DMS153 treated with DMSO at 0.1 percent for 48 hours (cell line): ENCODE measurements around the gene NOC2L.
A peak's percentile ranks its signal among the peaks of the same experiment; 100 is the strongest.

Source experiments
- DNase-seq: peaks from one replicate; lab custom pipeline; 2025; ENCODE audit not compliant: unreplicated experiment; lab: John Stamatoyannopoulos, UW

The NOC2L gene

GRCh38 chr1:943545-944340, 15.3 kb downstream of the NOC2L start:
- DNase-seq: no peak

- DNase-seq: no peak
These were observed 16.1 kb downstream of the NOC2L start for GRCh38 chr1:942864-943533.

- DNase-seq: no peak
These were observed 16.6 kb downstream of the NOC2L start for GRCh38 chr1:942411-942821.

DNA sequence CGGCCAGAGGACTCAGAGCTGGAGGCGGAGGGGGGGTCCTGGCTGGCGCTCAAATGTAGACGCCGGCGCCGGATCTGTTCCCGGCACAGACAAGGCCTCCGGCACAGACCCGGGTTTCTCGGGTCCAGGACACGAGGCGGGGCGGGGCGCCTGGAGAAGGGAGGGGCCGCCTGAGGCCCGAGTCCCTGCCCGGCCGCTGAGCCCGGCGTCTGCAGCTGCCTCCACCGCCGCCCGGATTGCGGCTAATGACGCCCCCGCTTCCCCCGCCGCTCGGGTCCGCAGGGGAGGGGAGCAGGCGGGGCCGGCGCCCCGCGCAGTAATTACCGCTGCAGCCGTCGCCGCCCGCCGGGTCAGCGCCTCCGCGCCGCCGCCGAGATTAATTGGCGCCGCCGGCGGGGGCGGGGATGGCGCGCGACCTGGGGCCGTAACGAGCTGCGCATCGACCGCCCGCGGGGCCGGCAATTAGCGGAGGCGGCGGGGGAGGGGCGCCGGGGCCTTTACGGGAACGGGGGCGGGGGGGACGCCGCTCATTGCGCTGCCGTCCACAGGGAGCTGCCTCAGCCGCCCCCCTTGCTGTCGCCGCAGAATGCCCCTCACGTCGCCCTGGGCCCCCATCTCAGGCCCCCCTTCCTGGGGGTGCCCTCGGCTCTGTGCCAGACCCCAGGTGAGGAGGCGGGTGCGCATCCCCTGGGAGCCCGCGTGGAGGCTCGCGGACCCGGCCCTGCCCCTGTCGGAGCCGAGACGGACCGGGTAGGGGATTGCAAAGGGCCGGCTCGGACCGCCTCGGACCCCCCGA, 17.3 kb downstream of the NOC2L start:
- peak; percentile 89 for DNase-seq

DNA sequence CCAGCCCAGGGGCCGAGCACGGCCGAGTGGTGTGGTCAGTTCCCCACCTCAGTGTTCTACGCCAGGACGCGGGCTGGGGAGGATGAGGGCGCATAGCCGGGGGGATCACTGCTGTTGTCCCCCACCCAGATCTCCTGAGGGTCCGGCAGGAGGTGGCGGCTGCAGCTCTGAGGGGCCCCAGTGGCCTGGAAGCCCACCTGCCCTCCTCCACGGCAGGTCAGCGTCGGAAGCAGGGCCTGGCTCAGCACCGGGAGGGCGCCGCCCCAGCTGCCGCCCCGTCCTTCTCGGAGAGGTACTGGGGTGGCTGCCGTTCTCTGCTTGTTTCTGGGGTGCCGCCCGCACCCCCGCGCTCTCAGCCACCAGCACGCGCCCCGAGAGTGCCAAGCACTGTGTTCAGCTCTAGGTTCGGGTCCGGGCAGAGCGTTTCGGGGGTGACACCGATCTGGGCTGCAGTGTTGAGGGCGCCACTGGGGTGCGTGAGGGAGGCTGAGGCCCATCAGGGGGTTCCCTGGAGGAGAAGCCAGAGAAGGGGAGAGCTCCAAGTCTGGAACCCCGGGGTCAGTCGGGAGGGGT, 18.0 kb downstream of the NOC2L start:
- no peak for DNase-seq

- DNase-seq: peak; percentile 69
These were observed 18.7 kb downstream of the NOC2L start for GRCh38 chr1:940107-941014.

- DNase-seq: no peak
These were observed 19.4 kb downstream of the NOC2L start for GRCh38 chr1:939511-940106.

DNA sequence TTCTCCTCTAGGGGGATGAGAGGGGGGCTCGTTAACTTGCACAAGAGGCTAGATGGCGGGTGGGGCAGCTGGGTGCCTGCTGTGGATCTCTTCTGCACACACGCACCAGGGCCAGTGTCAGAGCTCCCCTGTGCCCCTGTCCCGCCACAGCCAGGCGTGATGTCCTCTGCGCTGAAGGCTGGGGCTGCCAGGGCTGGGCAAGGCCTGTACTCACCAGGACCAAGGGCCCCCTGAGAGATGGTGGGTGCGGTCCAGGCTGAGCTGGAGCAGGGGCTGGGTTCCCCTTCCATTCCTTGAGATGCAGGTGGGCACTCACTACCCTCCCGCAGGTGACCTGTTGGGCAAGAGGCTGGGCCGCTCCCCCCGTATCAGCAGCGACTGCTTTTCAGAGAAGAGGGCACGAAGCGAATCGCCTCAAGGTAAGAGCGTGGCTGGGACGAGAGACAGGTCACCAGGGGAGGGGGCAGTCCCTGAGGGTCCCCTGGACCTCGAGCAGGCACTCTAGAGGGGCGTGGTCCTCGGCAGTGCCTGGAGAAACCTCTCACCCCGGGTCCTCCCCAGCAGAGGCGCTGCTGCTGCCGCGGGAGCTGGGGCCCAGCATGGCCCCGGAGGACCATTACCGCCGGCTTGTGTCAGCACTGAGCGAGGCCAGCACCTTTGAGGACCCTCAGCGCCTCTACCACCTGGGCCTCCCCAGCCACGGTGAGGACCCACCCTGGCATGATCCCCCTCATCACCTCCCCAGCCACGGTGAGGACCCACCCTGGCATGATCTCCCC, 20.2 kb downstream of the NOC2L start:
- DNase-seq: no peak

- DNase-seq: no peak
These were observed 20.9 kb downstream of the NOC2L start for GRCh38 chr1:938088-938683.

DNA sequence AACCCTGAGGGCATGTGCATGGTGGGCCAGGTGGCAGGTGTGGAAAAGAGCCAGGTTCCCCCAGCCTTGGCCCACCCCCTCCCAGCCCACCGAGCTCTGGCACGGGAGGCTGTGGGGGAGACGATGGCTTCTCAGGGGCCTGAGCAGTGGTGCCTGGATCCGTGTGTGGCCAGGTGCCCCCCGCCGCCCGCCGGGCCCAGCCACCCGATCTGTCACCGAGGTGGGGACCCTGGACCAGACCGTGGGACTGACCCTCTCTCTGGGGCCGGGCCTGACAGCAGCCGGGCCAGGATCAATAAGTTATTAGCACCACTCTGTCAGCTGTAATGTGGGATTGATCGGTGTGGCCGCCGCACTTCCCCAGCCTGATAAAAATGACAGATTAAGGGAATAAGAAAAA, 21.5 kb downstream of the NOC2L start:
- DNase-seq: no peak

DNA sequence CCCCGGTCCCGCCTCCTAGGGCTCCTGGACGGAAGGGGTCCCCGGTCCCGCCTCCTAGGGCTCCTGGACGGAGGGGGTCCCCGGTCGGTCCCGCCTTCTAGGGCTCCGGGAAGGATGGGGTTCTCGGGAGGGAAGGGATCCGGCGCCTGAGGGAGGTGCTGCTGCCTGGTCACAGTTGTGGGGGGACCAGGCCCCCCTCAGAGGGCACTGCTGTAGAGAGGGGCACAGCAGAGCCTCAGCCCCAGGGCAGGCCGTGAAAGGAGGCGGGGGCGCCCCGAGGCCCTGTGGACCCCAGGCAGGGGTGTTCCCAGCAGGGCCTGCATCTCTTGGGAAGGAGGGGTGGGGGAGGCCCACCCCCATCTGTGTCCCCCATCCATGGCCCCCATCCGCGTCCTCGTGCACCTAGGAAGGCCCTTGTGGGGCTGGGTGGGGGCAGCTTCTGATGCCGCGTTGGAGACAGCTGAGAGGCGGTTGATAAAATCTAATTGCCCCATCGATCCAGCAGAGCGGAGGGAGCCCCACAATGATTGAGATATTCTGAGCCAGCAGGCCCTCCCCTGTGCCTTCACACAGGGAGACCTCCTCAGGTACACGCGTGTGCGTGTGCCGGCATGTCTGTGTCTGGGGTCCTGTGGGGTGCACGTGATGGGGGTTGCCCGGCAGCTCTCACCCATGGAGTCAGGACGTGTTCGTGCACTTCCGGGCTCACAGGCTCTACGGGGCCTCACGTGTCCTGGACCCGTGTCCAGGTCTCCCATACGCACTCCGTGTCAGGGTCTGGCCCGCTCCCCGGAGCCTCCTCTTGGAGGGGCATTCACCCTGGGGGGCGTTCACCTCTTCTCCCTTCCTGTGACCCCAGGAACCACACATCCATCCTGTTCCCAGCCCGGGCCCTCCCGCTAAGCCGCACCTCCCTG, 22.4 kb downstream of the NOC2L start:
- no peak for DNase-seq

DNA sequence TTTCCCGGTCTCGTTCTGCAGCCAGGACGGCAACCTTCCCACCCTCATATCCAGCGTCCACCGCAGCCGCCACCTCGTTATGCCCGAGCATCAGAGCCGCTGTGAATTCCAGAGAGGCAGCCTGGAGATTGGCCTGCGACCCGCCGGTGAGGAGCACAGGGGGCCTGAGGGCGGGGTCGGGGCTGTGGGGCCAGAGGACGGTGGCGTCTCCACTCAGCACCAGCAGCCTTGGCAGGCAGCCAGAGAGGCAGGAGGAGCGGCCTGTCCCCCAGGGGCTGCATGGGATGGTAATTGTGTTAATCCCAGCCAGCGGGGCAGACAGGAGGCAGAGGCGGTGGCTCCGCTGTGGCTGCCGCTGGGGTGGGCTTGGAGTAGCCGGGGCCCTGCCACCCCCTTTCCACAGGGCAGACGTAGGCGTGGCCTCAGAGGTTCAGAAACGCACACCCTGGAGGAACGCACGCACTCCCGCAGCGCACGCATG, 23.3 kb downstream of the NOC2L start:
- DNase-seq: peak; percentile 46

DNA sequence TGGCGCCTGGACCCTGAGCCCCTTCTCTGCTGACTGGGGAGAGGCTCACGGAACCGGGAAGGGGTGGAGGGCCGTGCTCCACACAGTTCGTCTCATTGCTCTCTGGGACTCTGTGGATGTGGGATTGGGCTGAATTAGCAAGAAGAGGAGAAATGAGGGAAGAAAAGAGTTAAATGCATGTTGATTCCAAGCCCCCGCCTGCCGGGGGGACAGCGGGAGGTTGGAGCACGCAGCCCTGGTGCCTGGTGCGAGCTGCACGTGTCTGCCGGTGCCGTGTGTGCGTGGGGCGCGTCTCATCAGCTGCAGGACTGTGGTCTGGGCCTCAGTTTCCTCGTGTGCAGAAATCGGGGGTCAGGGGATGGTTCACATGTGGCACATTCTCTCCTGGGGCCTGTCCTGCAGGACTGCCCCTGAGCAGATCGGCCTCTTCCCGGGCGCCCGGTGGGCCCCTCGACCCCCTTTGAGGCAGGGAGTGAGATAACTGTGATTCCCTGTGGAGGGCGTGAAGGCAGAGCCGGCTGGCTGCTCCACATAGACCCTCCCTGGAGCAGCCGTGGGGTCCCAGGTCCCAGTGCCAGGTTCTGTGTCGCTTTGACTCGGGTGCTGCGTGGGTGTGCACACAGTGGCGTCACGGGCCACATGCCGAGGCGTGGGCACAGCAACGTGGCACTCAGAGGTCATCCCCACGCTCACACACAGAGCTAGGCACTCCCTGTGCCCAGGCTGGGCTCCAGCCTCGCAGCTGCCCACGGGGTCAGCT, 23.9 kb downstream of the NOC2L start:
- no peak for DNase-seq

DNA sequence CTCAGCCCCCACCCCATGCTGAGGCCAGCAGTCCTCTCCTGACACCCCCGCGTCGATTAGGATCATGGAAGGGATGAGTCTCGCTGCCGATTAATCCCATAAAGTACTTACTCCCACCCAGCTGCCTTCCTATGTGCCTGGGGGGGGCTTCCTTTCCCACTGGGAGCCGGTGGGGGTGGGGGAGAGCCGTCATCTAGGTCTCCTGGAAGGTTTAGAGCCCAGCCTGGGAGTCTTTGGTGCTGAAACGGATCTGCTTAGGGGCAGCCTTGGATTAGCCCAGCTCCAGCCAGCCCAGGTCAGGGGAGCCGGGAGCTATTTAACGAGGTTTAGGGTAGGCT, 25.5 kb downstream of the NOC2L start:
- no peak for DNase-seq

GRCh38 chr1:932776-933602, 26.1 kb downstream of the NOC2L start:
- DNase-seq: no peak

GRCh38 chr1:932173-932510, 26.9 kb downstream of the NOC2L start:
- no peak for DNase-seq
